GM12878 (cell line): Measurements from ENCODE around the gene PDZRN3. TPM values are rescaled to one million over a fixed set of nuclear protein-coding genes. Genes with fewer than 3 reads are reported as not detected.

Source experiments
- ATAC-seq: fragments of 200-7000 bp; cut with Tn5 transposase; 3 replicates; pipeline ENCODE4 v1.9.1; 2020; ENCODE audit warnings: mild to moderate bottlenecking, moderate library complexity
- BruUV-seq: library from RNA; stranded (reverse); fragments of 400-500 nt; replicated peaks from 2 replicates; lab custom pipeline; 2021; lab: Mats Ljungman, UMichigan
- CTCF ChIA-PET: fragments of 300-600 bp; sonication (Branson Sonifier 250); formaldehyde crosslinking; extraction: SDS; loops from one replicate; lab custom pipeline; 2021; ENCODE audit warnings: inconsistent platforms; lab: Yijun Ruan, JAX
- POLR2A ChIA-PET: fragments of 350-600 bp; formaldehyde crosslinking; extraction: SDS; loops from one replicate; lab custom pipeline; 2021; ENCODE audit warnings: inconsistent platforms; lab: Charles Lee
- RAD21 ChIA-PET: fragments of 300-600 bp; sonication (Branson Sonifier 250); formaldehyde crosslinking; loops from one replicate; lab custom pipeline; 2023; ENCODE audit warnings: antibody characterized with exemption; ENCODE audit not compliant: unreplicated experiment; lab: Charles Lee
- SMC1A ChIA-PET: fragments of 300-600 bp; sonication (Branson Sonifier 250); formaldehyde crosslinking; loops from one replicate; lab custom pipeline; 2023; ENCODE audit not compliant: unreplicated experiment, uncharacterized antibody; lab: Charles Lee
- DNase-seq: peaks from one replicate; pipeline ENCODE4 v3.0.0-alpha.2; 2011; ENCODE audit warnings: low read depth, low spot score
- FAIRE-seq: peaks from 3 replicates; lab custom pipeline; 2011; peaks lifted over from hg19 to GRCh38; lab: Jason Lieb, UNC
- H2AFZ ChIP-seq: 2 replicates; pipeline ENCODE4 v1.6.0; 2011; ENCODE audit warnings: low read depth, low read length, control low read depth; ENCODE audit not compliant: control insufficient read depth
- H3K27ac ChIP-seq: 2 replicates; pipeline ENCODE4 v1.5.1; 2011; ENCODE audit warnings: control low read depth; ENCODE audit not compliant: control insufficient read depth, insufficient read depth
- H3K27me3 ChIP-seq, 2 experiments: replicated peaks in 1 of 2; 2 replicates each; pipeline versions ENCODE4 v1.6.0 to v1.6.1; 2011; ENCODE audit warnings: low read length in 1 of 2; ENCODE audit not compliant: control insufficient read depth in 2 of 2, insufficient read depth in 2 of 2
- H3K36me3 ChIP-seq, 2 experiments: 2 replicates each; pipeline ENCODE4 v1.5.1; 2011; ENCODE audit warnings: low read length in 1 of 2; ENCODE audit not compliant: control insufficient read depth in 2 of 2, insufficient read depth in 2 of 2
- H3K4me1 ChIP-seq: 2 replicates; pipeline ENCODE4 v1.6.1; 2011; ENCODE audit warnings: mild to moderate bottlenecking, low read length, moderate library complexity, mixed read lengths; ENCODE audit not compliant: control insufficient read depth, insufficient read depth
- H3K4me2 ChIP-seq: 2 replicates; pipeline ENCODE4 v1.6.0; 2011; ENCODE audit warnings: control low read depth; ENCODE audit not compliant: control insufficient read depth, insufficient read depth
- H3K4me3 ChIP-seq: fragments of 200-600 bp; sonication (generic); 2 replicates; pipeline ENCODE4 v1.5.1; 2016
- H3K79me2 ChIP-seq: 2 replicates; pipeline ENCODE4 v1.6.0; 2011; ENCODE audit warnings: low read length; ENCODE audit not compliant: control insufficient read depth, insufficient read depth
- H3K9ac ChIP-seq: 2 replicates; pipeline ENCODE4 v1.8.0; 2011; ENCODE audit warnings: low read length, control low read depth, mixed read lengths; ENCODE audit not compliant: control insufficient read depth, insufficient read depth
- H3K9me3 ChIP-seq: replicated peaks from 3 replicates; pipeline ENCODE4 v1.5.1; 2011; ENCODE audit warnings: mild to moderate bottlenecking, low read length; ENCODE audit not compliant: control insufficient read depth, insufficient read depth
- H4K20me1 ChIP-seq: 2 replicates; pipeline ENCODE4 v1.6.0; 2011; ENCODE audit not compliant: control insufficient read depth, insufficient read depth
- BCL11A ChIP-seq: IDR thresholded peaks from 2 replicates; pipeline ENCODE4 v1.6.1; 2011; ENCODE audit warnings: low read depth, low read length
- BHLHE40 ChIP-seq, 2 experiments: fragments of 450-650 bp in 1 of 2; IDR thresholded peaks; 2 replicates each; pipeline ENCODE4 v1.6.1; 2011 to 2017; ENCODE audit warnings: low read depth in 2 of 2, borderline replicate concordance in 1 of 2, improper control_type of control experiment in 1 of 2, low read length in 1 of 2, mild to moderate bottlenecking in 1 of 2
- CBX5 ChIP-seq: sonication (generic); IDR thresholded peaks from 2 replicates; pipeline ENCODE4 v1.6.1; 2016; ENCODE audit warnings: low read depth, moderate library complexity, mild to moderate bottlenecking, inconsistent platforms
- GATAD2B ChIP-seq: fragments of 450-650 bp; conservative IDR thresholded peaks from 2 replicates; pipeline ENCODE4 v1.6.1; 2017; ENCODE audit warnings: low read depth, mild to moderate bottlenecking, moderate library complexity
- IKZF1 ChIP-seq: fragments of 450-650 bp; conservative IDR thresholded peaks from 2 replicates; pipeline ENCODE4 v1.6.1; 2017; ENCODE audit warnings: antibody characterized with exemption, mild to moderate bottlenecking
- NFIC ChIP-seq: IDR thresholded peaks from 2 replicates; pipeline ENCODE4 v1.6.1; 2012; ENCODE audit warnings: low read depth, mild to moderate bottlenecking, inconsistent platforms, low read length, moderate library complexity
- PML ChIP-seq: IDR thresholded peaks from 2 replicates; pipeline ENCODE4 v1.6.1; 2012; ENCODE audit warnings: low read length, inconsistent platforms
- SIN3A ChIP-seq: IDR thresholded peaks from 2 replicates; pipeline ENCODE4 v1.6.1; 2012; ENCODE audit warnings: low read depth, low read length, improper control_type of control experiment
- SPI1 ChIP-seq: IDR thresholded peaks from 2 replicates; pipeline ENCODE4 v1.6.1; 2011; ENCODE audit warnings: low read depth, mild to moderate bottlenecking, low read length, moderate library complexity, borderline replicate concordance; ENCODE audit not compliant: insufficient read depth
- STAT1 ChIP-seq: fragments of 450-650 bp; conservative IDR thresholded peaks from 2 replicates; pipeline ENCODE4 v1.6.1; 2014; ENCODE audit warnings: antibody characterized with exemption, mild to moderate bottlenecking
- SUZ12 ChIP-seq: fragments of 200-600 bp; sonication (generic); IDR thresholded peaks from one replicate; pipeline ENCODE4 v1.6.1; 2018; ENCODE audit warnings: antibody characterized with exemption, mild to moderate bottlenecking; ENCODE audit not compliant: unreplicated experiment
- ZNF207 ChIP-seq: fragments of 450-650 bp; IDR thresholded peaks from 2 replicates; pipeline ENCODE4 v1.6.1; 2014; ENCODE audit warnings: antibody characterized with exemption, mild to moderate bottlenecking, borderline replicate concordance
- ZNF24 ChIP-seq: fragments of 450-650 bp; IDR thresholded peaks from 2 replicates; pipeline ENCODE4 v1.6.1; 2017; ENCODE audit warnings: antibody characterized with exemption, mild to moderate bottlenecking
- ZNF592 ChIP-seq: fragments of 450-650 bp; IDR thresholded peaks from 2 replicates; pipeline ENCODE4 v1.6.1; 2017; ENCODE audit warnings: mild to moderate bottlenecking, moderate library complexity
- ZSCAN29 ChIP-seq: fragments of 450-650 bp; IDR thresholded peaks from 2 replicates; pipeline ENCODE4 v1.6.1; 2017; ENCODE audit warnings: mild to moderate bottlenecking, moderate library complexity
- WGBS: methylation state at CpG from one replicate; pipeline ENCODE4 v1.1.6; 2016; ENCODE audit warnings: low lambda C conversion rate; ENCODE audit not compliant: insufficient replicate concordance, insufficient coverage; ENCODE audit errors: missing lambda C conversion rate; 5-methylcytosine and 5-hydroxymethylcytosine counted together
- in situ Hi-C: fragments of 300-500 bp; cut with MboI; formaldehyde crosslinking; loops from 9 replicates; pipeline ENCODE4 v1.14.3; 2018; ENCODE audit warnings: mixed read lengths
- intact Hi-C: fragments of 100-400 bp; cut with micrococcal nuclease; formaldehyde crosslinking; loops from one replicate; pipeline ENCODE4 v1.14.2; 2022; ENCODE audit not compliant: unreplicated experiment
- polyA plus RNA-seq, 11 experiments: library from polyadenylated mRNA; depleted of rRNA in 4 of 11; unstranded in 6 of 11; stranded (reverse) in 5 of 11; fragments of >200 nt; fragmentation: Nextera tagmentation in 4 of 11; fragmentation: Illumina TruSeq in 1 of 11; extraction: Ambion mirVana in 4 of 11; extraction: Trizol in 1 of 11; gene quantifications; 1 replicate in 1 of 11; 2 replicates in 10 of 11; pipeline versions ENCODE4 v1.2.1 to v1.2.3, GENCODE V29; 2011 to 2016; ENCODE audit warnings: inconsistent platforms in 2 of 11, missing spikeins in 2 of 11, low read depth in 1 of 11
- total RNA-seq, 4 experiments: library from RNA; depleted of rRNA in 3 of 4; stranded (reverse); fragments of >200 nt in 3 of 4; fragmentation: Illumina TruSeq in 1 of 4; extraction: Trizol in 1 of 4; gene quantifications; 2 replicates each; pipeline versions ENCODE4 v1.2.1 to v1.2.3, GENCODE V29; 2013 to 2021
- TF ChIP-seq, protein P1 (sequence below): IDR thresholded peaks from 2 replicates; pipeline ENCODE4 v1.6.1; 2011; ENCODE audit warnings: mild to moderate bottlenecking, low read depth, low read length, moderate library complexity; ENCODE audit not compliant: insufficient replicate concordance

PDZRN3 gene
- total and polyA plus RNA-seq, 10 of the 15 experiments (the other 5 are each of a cell fraction or from before 2014, with no cell fraction given) = 0.07 to 0.37 (median 0.12) TPM; not detected in 6

- no peak for TF ChIP-seq SPI1
- TF ChIP-seq BCL11A = no peak
- no peak for TF ChIP-seq ZSCAN29
- no peak for TF ChIP-seq ZNF592
- TF ChIP-seq CBX5 = no peak
- TF ChIP-seq PML = no peak
- no peak for TF ChIP-seq IKZF1
- TF ChIP-seq, all 136 proteins: peak for 0
Observed at GRCh38 chr3:73575953-73576352, 48.8 kb downstream of the PDZRN3 start (continued).

- no peak for ATAC-seq
- POLR2A ChIA-PET = no interaction called here
- TF ChIP-seq ZNF207 (no peak), SIN3A (no peak), GATAD2B (no peak), STAT1 (no peak), SUZ12 (no peak), NFIC (no peak), ZNF24 (no peak), BHLHE40 (IDR thresholded peaks at IDR 0.05; ENCODE audit: borderline replicate concordance in 1 of 2, low read depth in 2 of 2, low read length in 1 of 2) (no peak)
- TF ChIP-seq, protein P1, sequence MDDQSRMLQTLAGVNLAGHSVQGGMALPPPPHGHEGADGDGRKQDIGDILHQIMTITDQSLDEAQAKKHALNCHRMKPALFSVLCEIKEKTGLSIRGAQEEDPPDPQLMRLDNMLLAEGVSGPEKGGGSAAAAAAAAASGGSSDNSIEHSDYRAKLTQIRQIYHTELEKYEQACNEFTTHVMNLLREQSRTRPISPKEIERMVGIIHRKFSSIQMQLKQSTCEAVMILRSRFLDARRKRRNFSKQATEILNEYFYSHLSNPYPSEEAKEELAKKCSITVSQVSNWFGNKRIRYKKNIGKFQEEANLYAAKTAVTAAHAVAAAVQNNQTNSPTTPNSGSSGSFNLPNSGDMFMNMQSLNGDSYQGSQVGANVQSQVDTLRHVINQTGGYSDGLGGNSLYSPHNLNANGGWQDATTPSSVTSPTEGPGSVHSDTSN = no peak
Observed at GRCh38 chr3:73575519-73575918, 49.2 kb downstream of the PDZRN3 start.

More at GRCh38 chr3:73575519-73575918, 49.2 kb downstream of the PDZRN3 start:
- ChIA-PET RAD21 (no interaction called here), CTCF (no interaction called here), SMC1A (no interaction called here)
- no peaks in the 10 kb centered on the region for H4K20me1 ChIP-seq
- H3K79me2 ChIP-seq = no peaks in the 10 kb centered on the region
- no peaks in the 10 kb centered on the region for H3K4me1 ChIP-seq
- H3K36me3 ChIP-seq = no peaks in the 10 kb centered on the region
- no peak overlapping the region for H3K4me3 ChIP-seq
- in situ Hi-C loops (no loop called here), intact Hi-C loops (no loop called here)
- no peak for FAIRE-seq
- no peak overlapping the region for H3K27ac ChIP-seq
- no TSS peak for BruUV-seq
- H2AFZ ChIP-seq = no peak overlapping the region
- H3K9me3 ChIP-seq = no peaks in the 10 kb centered on the region
- DNase-seq = no peak
- H3K27me3 ChIP-seq = peaks cover 0 to 3% of the 10 kb centered on the region in 2 experiments; a peak in 1 of 4 replicates
- H3K9ac ChIP-seq = no peak overlapping the region
- no peak overlapping the region for H3K4me2 ChIP-seq
- WGBS = 28% methylated on average over 2 of the region's 2 CpGs
